ENCODE data around the gene TNFRSF8. TPM values are rescaled to one million over a fixed set of nuclear protein-coding genes. Genes with fewer than 3 reads are reported as not detected.

TNFRSF8 gene
- total RNA-seq, 1 experiment from 2014 or later = not detected

DNA sequence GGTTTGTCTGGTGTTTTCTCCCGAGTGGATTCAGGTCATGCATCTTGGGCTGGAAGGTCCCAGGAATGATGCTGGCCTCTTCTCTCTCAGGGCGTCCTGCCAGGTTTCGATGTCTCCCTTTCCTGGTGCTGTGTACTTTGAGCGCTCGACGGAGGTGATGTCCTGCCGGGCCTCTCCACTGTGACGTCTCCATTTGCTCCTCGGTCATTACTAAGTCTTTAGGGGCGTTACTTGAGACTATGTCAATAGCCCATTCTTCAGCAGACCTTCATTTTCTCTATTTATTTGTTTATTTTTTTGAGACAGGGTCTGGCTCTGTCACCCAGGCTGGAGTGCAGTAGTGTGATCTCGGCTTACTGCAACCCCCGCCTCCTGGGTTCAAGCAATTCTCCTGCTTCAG lies 66.5 kb downstream of the TNFRSF8 start:
- Histone ChIP-seq H3K36me3 (ENCODE audit: insufficient read depth, low read length, poor library complexity, severe bottlenecking) (no peaks in the 10 kb centered on the region), H3K27ac (ENCODE audit: low read depth, low read length, poor library complexity, severe bottlenecking) (no peak overlapping the region), H3K4me3 (ENCODE audit: low read depth, low read length, poor library complexity, severe bottlenecking) (no peak overlapping the region), H3K9me3 (ENCODE audit: low read depth, low read length, poor library complexity, severe bottlenecking) (no peaks in the 10 kb centered on the region), H3K4me1 (ENCODE audit: insufficient read depth, low read length, poor library complexity, severe bottlenecking) (no peaks in the 10 kb centered on the region), H3K27me3 (replicated peaks; ENCODE audit: insufficient read depth, low read depth, low read length, poor library complexity) (no peaks in the 10 kb centered on the region)
- intact Hi-C loops (cut with micrococcal nuclease; ENCODE audit: unreplicated experiment) = loop anchor here (10.0 kb wide), 1 partner anchor 495 kb away; no protein-coding TSS in a partner anchor
- ChIA-PET POLR2A (ENCODE audit: low non-redundant PET) (no interaction called here), CTCF (no interaction called here)
- TF ChIP-seq, protein P1, sequence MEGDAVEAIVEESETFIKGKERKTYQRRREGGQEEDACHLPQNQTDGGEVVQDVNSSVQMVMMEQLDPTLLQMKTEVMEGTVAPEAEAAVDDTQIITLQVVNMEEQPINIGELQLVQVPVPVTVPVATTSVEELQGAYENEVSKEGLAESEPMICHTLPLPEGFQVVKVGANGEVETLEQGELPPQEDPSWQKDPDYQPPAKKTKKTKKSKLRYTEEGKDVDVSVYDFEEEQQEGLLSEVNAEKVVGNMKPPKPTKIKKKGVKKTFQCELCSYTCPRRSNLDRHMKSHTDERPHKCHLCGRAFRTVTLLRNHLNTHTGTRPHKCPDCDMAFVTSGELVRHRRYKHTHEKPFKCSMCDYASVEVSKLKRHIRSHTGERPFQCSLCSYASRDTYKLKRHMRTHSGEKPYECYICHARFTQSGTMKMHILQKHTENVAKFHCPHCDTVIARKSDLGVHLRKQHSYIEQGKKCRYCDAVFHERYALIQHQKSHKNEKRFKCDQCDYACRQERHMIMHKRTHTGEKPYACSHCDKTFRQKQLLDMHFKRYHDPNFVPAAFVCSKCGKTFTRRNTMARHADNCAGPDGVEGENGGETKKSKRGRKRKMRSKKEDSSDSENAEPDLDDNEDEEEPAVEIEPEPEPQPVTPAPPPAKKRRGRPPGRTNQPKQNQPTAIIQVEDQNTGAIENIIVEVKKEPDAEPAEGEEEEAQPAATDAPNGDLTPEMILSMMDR (conservative IDR thresholded peaks at IDR 0.05; ENCODE audit: low read depth, low read length) = no peak
- TF ChIP-seq EZH2 (IDR thresholded peaks at IDR 0.05; ENCODE audit: borderline replicate concordance, low read depth, low read length, poor library complexity, severe bottlenecking) = no peak
- BruUV-seq (replicated peaks) = no TSS peak
- DNase-seq (ENCODE audit: low spot score) = no peak

DNA sequence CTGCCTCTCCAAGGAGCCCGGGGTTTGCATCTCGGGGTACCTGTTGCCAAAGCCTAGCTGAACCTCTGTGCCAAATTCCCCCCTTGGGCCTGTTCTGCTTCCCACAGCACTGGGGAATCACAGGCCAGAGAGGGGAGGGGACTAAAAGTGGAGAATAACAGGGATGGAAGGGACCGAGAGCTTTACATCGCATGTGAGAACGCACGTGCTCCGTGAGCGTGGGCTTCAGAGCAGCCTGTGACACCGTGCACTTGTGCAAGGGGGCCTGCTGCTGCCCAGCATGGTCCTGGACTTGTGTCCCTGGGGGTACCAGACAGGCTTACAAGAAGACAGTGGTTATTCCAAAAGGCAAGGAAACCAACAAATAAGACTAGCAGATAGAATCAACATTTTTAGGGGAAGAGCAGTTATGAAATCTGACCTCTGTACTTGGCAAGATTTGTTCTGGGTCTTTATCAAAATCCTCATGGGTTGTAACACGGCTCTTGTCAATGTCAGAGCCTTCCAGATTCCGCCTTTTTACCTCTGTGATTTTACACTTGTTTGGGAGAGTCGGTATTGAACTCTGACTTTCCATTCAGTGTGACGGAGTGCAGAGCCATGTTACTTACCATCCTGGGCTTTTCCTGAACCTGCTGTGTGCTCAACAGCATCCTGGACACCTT lies 67.5 kb downstream of the TNFRSF8 start:
- CTCF ChIA-PET = no interaction called here

DNA sequence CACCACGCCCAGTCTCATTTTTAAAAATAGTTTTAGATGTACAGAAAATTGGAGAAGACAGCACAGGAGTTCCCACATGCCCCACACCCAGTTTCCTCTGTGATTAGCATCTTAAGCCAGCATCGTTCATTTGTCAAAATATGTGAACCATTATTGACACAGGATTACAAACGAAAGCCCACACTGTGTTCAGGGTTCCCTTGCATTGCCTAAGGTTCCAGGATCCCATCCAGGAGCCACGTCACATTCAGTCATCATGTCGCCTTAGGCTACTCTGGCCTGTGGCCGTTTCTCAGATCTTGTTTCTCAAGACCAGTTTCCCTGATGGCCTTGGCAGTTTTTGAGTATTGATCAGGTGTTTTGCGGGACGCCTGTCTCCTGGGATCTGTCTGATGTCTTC lies 69.0 kb downstream of the TNFRSF8 start:
- ChIA-PET CTCF (interaction anchor here (0.6 kb wide), 1 partner anchor 53 kb away, joined by 3 read pairs; no protein-coding TSS in a partner anchor), POLR2A (ENCODE audit: low non-redundant PET) (no interaction called here)
- DNase-seq (ENCODE audit: low spot score) = no peak
- Histone ChIP-seq H3K27ac (ENCODE audit: low read depth, low read length, poor library complexity, severe bottlenecking) (no peak overlapping the region), H3K27me3 (replicated peaks; ENCODE audit: insufficient read depth, low read depth, low read length, poor library complexity) (no peaks in the 10 kb centered on the region), H3K9me3 (ENCODE audit: low read depth, low read length, poor library complexity, severe bottlenecking) (no peaks in the 10 kb centered on the region), H3K36me3 (ENCODE audit: insufficient read depth, low read length, poor library complexity, severe bottlenecking) (no peaks in the 10 kb centered on the region), H3K4me3 (ENCODE audit: low read depth, low read length, poor library complexity, severe bottlenecking) (no peak overlapping the region), H3K4me1 (ENCODE audit: insufficient read depth, low read length, poor library complexity, severe bottlenecking) (no peaks in the 10 kb centered on the region)
- intact Hi-C loops (cut with micrococcal nuclease; ENCODE audit: unreplicated experiment) = no loop called here
- BruUV-seq (replicated peaks) = no TSS peak
- TF ChIP-seq, protein P1 (conservative IDR thresholded peaks at IDR 0.05; ENCODE audit: low read depth, low read length) = no peak
- TF ChIP-seq EZH2 (IDR thresholded peaks at IDR 0.05; ENCODE audit: borderline replicate concordance, low read depth, low read length, poor library complexity, severe bottlenecking) = no peak

More for the DNA sequence above, 67.5 kb downstream of the TNFRSF8 start:
- TF ChIP-seq EZH2 (IDR thresholded peaks at IDR 0.05; ENCODE audit: borderline replicate concordance, low read depth, low read length, poor library complexity, severe bottlenecking) = no peak
- TF ChIP-seq, protein P1 (conservative IDR thresholded peaks at IDR 0.05; ENCODE audit: low read depth, low read length) = no peak
- H3K27me3 ChIP-seq (replicated peaks; ENCODE audit: insufficient read depth, low read depth, low read length, poor library complexity) = no peaks in the 10 kb centered on the region
- no peak for DNase-seq (ENCODE audit: low spot score)
- no peaks in the 10 kb centered on the region for H3K4me1 ChIP-seq (ENCODE audit: insufficient read depth, low read length, poor library complexity, severe bottlenecking)
- no peak overlapping the region for H3K4me3 ChIP-seq (ENCODE audit: low read depth, low read length, poor library complexity, severe bottlenecking)
- no peaks in the 10 kb centered on the region for H3K9me3 ChIP-seq (ENCODE audit: low read depth, low read length, poor library complexity, severe bottlenecking)
- POLR2A ChIA-PET (ENCODE audit: low non-redundant PET) = no interaction called here
- H3K36me3 ChIP-seq (ENCODE audit: insufficient read depth, low read length, poor library complexity, severe bottlenecking) = no peaks in the 10 kb centered on the region
- H3K27ac ChIP-seq (ENCODE audit: low read depth, low read length, poor library complexity, severe bottlenecking) = no peak overlapping the region
- intact Hi-C loops (cut with micrococcal nuclease; ENCODE audit: unreplicated experiment) = no loop called here
- no TSS peak for BruUV-seq (replicated peaks)
